ENCODE results near the gene MORN4. TPM values are rescaled to one million over a fixed set of nuclear protein-coding genes. Genes with fewer than 3 reads are reported as not detected.

Gene MORN4
- total RNA-seq, 1 experiment from 2014 or later: 3.4 TPM

DNA sequence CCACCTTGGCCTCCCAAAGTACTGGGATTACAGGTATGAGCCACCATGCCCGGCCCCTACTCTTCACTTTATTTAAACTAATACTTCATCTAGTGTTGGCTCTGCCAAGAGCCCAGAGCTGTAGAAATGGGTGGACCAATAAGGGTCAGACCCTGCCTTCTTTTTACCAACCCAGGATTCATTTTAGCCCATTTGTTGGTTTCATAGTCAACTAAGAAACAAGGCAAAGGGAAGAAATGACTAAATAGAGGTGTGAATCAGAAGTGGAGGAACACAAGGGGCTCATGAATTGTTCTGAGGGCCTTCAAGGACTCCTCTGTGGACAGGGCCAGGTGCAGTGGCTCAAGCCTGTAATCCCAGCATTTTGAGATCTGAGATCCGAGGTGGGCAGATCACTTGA is 59.6 kb downstream of the MORN4 start:
- no peak for DNase-seq (ENCODE audit: low read depth)

GRCh38 chr10:97573021-97573420 is 60.3 kb downstream of the MORN4 start:
- DNase-seq (ENCODE audit: low read depth): no peak

DNA sequence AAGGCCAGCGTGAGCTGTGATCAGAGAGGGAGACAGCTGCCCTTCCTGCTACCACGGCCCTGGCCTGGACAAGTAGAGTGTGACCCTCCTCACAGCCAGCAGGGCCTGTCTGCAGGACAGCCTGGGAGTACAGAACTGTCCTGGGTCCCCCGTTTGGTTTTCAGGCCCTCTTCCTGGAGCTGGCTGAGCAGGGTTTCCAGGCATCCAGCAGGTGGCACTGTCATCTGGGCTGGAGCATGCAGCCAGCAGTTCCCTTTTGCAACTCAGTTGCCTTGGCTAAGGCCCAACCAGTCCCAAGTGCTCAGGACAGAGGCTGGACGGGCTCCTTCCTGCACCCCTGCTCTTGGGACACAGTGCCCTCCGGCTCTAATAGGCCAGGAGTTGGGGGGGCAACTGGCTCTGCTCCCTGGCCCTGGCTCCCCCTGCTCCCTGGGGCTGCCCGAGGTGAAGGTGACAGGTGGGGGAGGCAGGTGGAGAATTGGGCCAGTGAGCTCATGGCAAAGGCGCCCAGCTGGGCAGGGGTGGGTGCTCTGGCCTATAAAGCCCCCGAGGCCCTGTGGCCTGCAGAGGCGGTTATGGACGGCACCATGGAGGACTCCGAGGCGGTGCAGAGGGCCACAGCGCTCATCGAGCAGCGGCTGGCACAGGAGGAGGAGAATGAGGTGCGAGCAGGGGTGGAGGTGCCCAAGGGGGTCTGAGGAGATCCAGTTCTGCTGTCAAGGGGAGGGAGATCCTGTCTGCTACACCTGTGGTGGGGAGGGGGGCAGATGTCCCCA is 60.9 kb downstream of the MORN4 start, which contains the start of gene ANKRD2:
Gene ANKRD2, plus strand, starts transcription at position 566 of the 776 bp plus-strand sequence. Its CDS starts 10 bp downstream, at position 576.
- DNase-seq (ENCODE audit: low read depth): peak; percentile 68

DNA sequence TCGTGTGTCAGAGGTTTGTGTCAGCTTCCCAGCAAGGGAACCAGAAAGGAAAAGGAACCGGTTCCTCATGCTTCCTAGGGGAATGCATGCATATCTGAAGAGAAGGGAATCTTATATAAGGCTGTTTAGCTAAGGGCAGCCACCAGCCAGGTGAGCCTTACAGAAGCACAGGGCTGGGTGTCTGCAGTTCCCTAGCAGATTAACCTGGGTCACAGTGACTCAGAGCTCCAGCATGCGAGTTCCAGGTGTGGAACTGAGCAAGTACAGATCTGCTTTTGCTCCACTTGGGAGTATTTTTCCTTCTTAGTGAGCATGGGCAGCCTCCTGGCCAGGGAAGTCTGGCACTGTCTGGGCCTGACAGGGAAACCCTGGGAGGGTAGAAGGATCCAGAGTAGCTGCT is 61.7 kb downstream of the MORN4 start:
- no peak for DNase-seq (ENCODE audit: low read depth)

DNA sequence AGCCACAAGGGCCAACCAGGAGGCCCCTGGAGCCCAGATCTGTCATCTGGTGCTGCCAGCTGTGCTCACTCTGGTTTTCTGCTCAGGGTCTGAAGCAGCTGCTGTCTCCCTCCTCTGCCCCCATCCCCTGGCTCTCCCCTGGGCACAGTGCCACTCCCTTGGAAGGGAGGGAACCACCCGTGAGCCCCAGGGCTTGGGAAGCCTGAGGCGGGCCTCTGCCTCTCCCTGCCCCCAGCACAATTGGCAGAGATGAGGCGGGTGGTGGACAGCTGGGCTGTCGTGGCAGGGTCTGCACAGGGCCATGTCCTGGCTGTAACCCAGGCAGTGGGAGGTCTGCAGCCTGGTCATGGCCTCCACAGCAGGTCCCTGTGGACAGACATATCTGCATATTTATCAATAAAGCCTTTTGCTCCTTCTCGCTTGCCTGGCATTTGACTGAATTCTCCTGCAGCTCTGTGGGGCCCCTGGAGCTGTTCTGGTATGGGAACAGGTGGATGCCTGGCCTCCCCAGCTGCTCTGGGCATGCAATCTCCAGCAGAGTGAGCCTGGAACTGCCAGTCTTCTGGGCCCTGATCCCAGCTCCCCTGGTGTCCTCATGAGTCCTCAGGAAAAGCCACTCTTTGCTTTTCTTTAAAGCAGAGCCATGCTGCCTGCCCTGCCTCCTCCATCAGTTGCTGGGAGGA is 62.4 kb downstream of the MORN4 start:
- no peak for DNase-seq (ENCODE audit: low read depth)

DNA sequence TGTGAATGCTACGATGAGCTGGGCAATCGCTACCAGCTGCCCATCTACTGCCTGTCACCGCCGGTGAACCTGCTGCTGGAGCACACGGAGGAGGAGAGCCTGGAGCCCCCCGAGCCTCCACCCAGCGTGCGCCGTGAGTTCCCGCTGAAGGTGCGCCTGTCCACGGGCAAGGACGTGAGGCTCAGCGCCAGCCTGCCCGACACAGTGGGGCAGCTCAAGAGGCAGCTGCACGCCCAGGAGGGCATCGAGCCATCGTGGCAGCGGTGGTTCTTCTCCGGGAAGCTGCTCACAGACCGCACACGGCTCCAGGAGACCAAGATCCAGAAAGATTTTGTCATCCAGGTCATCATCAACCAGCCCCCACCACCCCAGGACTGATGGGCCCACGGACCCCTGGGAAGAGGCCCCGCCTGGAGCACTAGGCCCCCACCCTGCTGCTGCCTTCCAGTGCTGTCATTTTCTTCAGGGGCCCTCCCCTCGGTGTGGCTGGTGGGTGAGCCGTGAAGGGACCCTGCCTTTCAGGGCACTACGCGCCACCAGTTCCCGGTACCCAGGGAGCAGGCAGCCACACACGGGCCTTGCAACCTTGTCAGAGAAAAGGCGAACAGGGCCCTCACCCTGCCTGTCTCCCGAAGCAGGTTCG is 63.0 kb downstream of the MORN4 start:
- no peak for DNase-seq (ENCODE audit: low read depth)

- no peak for DNase-seq (ENCODE audit: low read depth)
Observed at GRCh38 chr10:97567891-97568290, 65.4 kb downstream of the MORN4 start.

GRCh38 chr10:97566336-97566996 is 66.8 kb downstream of the MORN4 start:
- no peak for DNase-seq (ENCODE audit: low read depth)

GRCh38 chr10:97564776-97565175 is 68.5 kb downstream of the MORN4 start:
- DNase-seq (ENCODE audit: low read depth): no peak

Other genes with a start within 250 kb of the MORN4 start
- gene RRP12, start 232.2 kb downstream of the MORN4 start, total RNA-seq (2014; rRNA removed; shearing (Covaris generic)): 78.4 and 78.6 TPM in 2 replicates
- gene PGAM1, start 207.3 kb downstream of the MORN4 start, total RNA-seq (2014; rRNA removed; shearing (Covaris generic)): 506 and 508 TPM in 2 replicates
- 37.7 and 49.1 TPM in 2 replicates for gene EXOSC1, start 187.5 kb downstream of the MORN4 start, total RNA-seq (2014; rRNA removed; shearing (Covaris generic))
- gene ZDHHC16, start 187.3 kb downstream of the MORN4 start, total RNA-seq (2014; rRNA removed; shearing (Covaris generic)): 29.8 and 38.1 TPM in 2 replicates
- 53.3 and 70.5 TPM in 2 replicates for gene MMS19, start 135.1 kb downstream of the MORN4 start, total RNA-seq (2014; rRNA removed; shearing (Covaris generic))
- gene UBTD1, start 134.6 kb downstream of the MORN4 start, total RNA-seq (2014; rRNA removed; shearing (Covaris generic)): 8.2 and 8.3 TPM in 2 replicates
- not detected in 2 replicates for gene ANKRD2, start 60.7 kb downstream of the MORN4 start, total RNA-seq (2014; rRNA removed; shearing (Covaris generic))
- not detected in 2 replicates for gene HOGA1, start 49.1 kb downstream of the MORN4 start, total RNA-seq (2014; rRNA removed; shearing (Covaris generic))
- gene C10orf62, start 43.8 kb downstream of the MORN4 start, total RNA-seq (2014; rRNA removed; shearing (Covaris generic)): not detected in 2 replicates
- gene PI4K2A, start 7.2 kb upstream of the MORN4 start, total RNA-seq (2014; rRNA removed; shearing (Covaris generic)): 14.5 and 16.4 TPM in 2 replicates
- 4.4 and 5.7 TPM in 2 replicates for gene AVPI1, start 53.7 kb upstream of the MORN4 start, total RNA-seq (2014; rRNA removed; shearing (Covaris generic))
- gene MARVELD1, start 80.2 kb upstream of the MORN4 start, total RNA-seq (2014; rRNA removed; shearing (Covaris generic)): 9.9 and 16.8 TPM in 2 replicates
- 12.3 and 15.1 TPM in 2 replicates for gene ZFYVE27, start 103.6 kb upstream of the MORN4 start, total RNA-seq (2014; rRNA removed; shearing (Covaris generic))
- 3.0 and 6.7 TPM in 2 replicates for gene SFRP5, start 138.5 kb upstream of the MORN4 start, total RNA-seq (2014; rRNA removed; shearing (Covaris generic))
- gene GOLGA7B, start 216.3 kb upstream of the MORN4 start, total RNA-seq (2014; rRNA removed; shearing (Covaris generic)): 1.3 and 2.0 TPM in 2 replicates